HEK293 (cell line): Measurements from ENCODE around the gene TOR3A.

Experiments
- GLIS1 ChIP-seq: fragments of 450-650 bp; formaldehyde crosslinking; IDR thresholded peaks from 2 replicates; pipeline ENCODE4 v1.5.1; 2016; ENCODE audit warnings: missing biosample characterization, missing genetic modification characterization
- TRIM28 ChIP-seq: IDR thresholded peaks from 2 replicates; pipeline ENCODE4 v1.6.1; 2011; ENCODE audit warnings: low read length, control low read depth, borderline replicate concordance
- ZFP3 ChIP-seq: fragments of 450-650 bp; formaldehyde crosslinking; IDR thresholded peaks from 2 replicates; pipeline ENCODE4 v1.5.1; 2016; ENCODE audit warnings: low read depth, missing biosample characterization, missing genetic modification characterization
- ZFP69B ChIP-seq: fragments of 450-650 bp; formaldehyde crosslinking; IDR thresholded peaks from 2 replicates; pipeline ENCODE4 v1.5.1; 2016; ENCODE audit warnings: missing biosample characterization, missing genetic modification characterization
- ZNF292 ChIP-seq: fragments of 450-650 bp; formaldehyde crosslinking; IDR thresholded peaks from 2 replicates; pipeline ENCODE4 v1.5.1; 2016; ENCODE audit warnings: low read depth, missing biosample characterization, missing genetic modification characterization, borderline replicate concordance
- ZNF350 ChIP-seq: fragments of 450-650 bp; formaldehyde crosslinking; IDR thresholded peaks from 2 replicates; pipeline ENCODE4 v1.5.0; 2017; ENCODE audit warnings: missing biosample characterization, mild to moderate bottlenecking, missing genetic modification characterization
- ZNF558 ChIP-seq: fragments of 450-650 bp; formaldehyde crosslinking; IDR thresholded peaks from 2 replicates; pipeline ENCODE4 v1.5.1; 2016; ENCODE audit warnings: missing biosample characterization, missing genetic modification characterization
- TF ChIP-seq, protein P1 (sequence below): fragments of 450-650 bp; formaldehyde crosslinking; IDR thresholded peaks from 2 replicates; pipeline ENCODE4 v1.5.1; 2016; ENCODE audit warnings: missing biosample characterization, missing genetic modification characterization
- TF ChIP-seq, protein P2 (sequence below): fragments of 450-650 bp; formaldehyde crosslinking; conservative IDR thresholded peaks from 2 replicates; pipeline ENCODE4 v1.5.1; 2016; ENCODE audit warnings: low read depth, missing biosample characterization, missing genetic modification characterization
- TF ChIP-seq, protein P3 (sequence below): fragments of 450-650 bp; formaldehyde crosslinking; IDR thresholded peaks from 2 replicates; pipeline ENCODE4 v1.5.1; 2016; ENCODE audit warnings: missing biosample characterization, missing genetic modification characterization
- TF ChIP-seq, protein P4 (sequence below): fragments of 450-650 bp; formaldehyde crosslinking; conservative IDR thresholded peaks from 2 replicates; pipeline ENCODE4 v1.5.1; 2016; ENCODE audit warnings: low read depth, missing biosample characterization, missing genetic modification characterization

DNA sequence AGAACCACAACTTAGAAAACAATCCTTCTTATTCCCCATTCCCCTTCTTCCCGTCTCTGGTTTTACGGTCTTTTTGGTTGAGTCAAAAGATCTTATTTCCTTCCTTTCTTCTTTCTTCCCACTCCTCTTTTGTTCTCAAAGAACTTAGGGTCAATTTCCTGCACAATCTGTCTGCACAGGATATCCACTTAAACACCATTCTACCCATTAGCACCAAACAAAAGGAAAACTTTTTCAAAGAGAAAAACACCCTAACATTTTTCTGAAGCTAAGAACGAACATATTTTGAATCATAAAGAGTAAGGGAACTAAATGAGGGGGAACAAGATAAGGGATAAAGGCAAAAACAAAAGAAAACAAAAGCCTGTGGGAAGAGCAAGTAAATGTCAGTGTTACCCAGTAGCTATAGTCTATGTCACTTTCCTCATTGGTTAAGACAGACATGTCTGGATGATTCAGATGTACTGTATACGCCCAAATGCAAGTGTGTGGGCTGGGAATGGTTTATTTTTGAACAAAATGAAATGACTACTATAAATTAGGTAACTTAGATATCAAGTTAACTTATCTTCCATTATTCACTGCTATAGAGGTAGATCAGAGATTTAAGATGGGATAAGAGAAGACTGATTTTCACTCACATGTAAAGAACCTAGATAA, 59.9 kb downstream of the TOR3A start:
- TF ChIP-seq ZFP69B (tag by site-specific recombination) = no peak
- TF ChIP-seq, protein P1, sequence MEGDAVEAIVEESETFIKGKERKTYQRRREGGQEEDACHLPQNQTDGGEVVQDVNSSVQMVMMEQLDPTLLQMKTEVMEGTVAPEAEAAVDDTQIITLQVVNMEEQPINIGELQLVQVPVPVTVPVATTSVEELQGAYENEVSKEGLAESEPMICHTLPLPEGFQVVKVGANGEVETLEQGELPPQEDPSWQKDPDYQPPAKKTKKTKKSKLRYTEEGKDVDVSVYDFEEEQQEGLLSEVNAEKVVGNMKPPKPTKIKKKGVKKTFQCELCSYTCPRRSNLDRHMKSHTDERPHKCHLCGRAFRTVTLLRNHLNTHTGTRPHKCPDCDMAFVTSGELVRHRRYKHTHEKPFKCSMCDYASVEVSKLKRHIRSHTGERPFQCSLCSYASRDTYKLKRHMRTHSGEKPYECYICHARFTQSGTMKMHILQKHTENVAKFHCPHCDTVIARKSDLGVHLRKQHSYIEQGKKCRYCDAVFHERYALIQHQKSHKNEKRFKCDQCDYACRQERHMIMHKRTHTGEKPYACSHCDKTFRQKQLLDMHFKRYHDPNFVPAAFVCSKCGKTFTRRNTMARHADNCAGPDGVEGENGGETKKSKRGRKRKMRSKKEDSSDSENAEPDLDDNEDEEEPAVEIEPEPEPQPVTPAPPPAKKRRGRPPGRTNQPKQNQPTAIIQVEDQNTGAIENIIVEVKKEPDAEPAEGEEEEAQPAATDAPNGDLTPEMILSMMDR (tag by site-specific recombination) = no peak
- TF ChIP-seq, protein P2, sequence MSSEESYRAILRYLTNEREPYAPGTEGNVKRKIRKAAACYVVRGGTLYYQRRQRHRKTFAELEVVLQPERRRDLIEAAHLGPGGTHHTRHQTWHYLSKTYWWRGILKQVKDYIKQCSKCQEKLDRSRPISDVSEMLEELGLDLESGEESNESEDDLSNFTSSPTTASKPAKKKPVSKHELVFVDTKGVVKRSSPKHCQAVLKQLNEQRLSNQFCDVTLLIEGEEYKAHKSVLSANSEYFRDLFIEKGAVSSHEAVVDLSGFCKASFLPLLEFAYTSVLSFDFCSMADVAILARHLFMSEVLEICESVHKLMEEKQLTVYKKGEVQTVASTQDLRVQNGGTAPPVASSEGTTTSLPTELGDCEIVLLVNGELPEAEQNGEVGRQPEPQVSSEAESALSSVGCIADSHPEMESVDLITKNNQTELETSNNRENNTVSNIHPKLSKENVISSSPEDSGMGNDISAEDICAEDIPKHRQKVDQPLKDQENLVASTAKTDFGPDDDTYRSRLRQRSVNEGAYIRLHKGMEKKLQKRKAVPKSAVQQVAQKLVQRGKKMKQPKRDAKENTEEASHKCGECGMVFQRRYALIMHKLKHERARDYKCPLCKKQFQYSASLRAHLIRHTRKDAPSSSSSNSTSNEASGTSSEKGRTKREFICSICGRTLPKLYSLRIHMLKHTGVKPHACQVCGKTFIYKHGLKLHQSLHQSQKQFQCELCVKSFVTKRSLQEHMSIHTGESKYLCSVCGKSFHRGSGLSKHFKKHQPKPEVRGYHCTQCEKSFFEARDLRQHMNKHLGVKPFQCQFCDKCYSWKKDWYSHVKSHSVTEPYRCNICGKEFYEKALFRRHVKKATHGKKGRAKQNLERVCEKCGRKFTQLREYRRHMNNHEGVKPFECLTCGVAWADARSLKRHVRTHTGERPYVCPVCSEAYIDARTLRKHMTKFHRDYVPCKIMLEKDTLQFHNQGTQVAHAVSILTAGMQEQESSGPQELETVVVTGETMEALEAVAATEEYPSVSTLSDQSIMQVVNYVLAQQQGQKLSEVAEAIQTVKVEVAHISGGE (tag by site-specific recombination) = no peak
- TF ChIP-seq ZFP3 (tag by site-specific recombination) = no peak
- TF ChIP-seq, protein P3, sequence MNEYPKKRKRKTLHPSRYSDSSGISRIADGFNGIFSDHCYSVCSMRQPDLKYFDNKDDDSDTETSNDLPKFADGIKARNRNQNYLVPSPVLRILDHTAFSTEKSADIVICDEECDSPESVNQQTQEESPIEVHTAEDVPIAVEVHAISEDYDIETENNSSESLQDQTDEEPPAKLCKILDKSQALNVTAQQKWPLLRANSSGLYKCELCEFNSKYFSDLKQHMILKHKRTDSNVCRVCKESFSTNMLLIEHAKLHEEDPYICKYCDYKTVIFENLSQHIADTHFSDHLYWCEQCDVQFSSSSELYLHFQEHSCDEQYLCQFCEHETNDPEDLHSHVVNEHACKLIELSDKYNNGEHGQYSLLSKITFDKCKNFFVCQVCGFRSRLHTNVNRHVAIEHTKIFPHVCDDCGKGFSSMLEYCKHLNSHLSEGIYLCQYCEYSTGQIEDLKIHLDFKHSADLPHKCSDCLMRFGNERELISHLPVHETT (tag by site-specific recombination) = no peak
- TF ChIP-seq GLIS1 (tag by site-specific recombination) = no peak
- no peak for TF ChIP-seq ZNF292 (tag by site-specific recombination)
- TF ChIP-seq TRIM28 = no peak
- TF ChIP-seq ZNF350 = no peak
- no peak for TF ChIP-seq ZNF558 (tag by site-specific recombination)
- TF ChIP-seq, protein P4, sequence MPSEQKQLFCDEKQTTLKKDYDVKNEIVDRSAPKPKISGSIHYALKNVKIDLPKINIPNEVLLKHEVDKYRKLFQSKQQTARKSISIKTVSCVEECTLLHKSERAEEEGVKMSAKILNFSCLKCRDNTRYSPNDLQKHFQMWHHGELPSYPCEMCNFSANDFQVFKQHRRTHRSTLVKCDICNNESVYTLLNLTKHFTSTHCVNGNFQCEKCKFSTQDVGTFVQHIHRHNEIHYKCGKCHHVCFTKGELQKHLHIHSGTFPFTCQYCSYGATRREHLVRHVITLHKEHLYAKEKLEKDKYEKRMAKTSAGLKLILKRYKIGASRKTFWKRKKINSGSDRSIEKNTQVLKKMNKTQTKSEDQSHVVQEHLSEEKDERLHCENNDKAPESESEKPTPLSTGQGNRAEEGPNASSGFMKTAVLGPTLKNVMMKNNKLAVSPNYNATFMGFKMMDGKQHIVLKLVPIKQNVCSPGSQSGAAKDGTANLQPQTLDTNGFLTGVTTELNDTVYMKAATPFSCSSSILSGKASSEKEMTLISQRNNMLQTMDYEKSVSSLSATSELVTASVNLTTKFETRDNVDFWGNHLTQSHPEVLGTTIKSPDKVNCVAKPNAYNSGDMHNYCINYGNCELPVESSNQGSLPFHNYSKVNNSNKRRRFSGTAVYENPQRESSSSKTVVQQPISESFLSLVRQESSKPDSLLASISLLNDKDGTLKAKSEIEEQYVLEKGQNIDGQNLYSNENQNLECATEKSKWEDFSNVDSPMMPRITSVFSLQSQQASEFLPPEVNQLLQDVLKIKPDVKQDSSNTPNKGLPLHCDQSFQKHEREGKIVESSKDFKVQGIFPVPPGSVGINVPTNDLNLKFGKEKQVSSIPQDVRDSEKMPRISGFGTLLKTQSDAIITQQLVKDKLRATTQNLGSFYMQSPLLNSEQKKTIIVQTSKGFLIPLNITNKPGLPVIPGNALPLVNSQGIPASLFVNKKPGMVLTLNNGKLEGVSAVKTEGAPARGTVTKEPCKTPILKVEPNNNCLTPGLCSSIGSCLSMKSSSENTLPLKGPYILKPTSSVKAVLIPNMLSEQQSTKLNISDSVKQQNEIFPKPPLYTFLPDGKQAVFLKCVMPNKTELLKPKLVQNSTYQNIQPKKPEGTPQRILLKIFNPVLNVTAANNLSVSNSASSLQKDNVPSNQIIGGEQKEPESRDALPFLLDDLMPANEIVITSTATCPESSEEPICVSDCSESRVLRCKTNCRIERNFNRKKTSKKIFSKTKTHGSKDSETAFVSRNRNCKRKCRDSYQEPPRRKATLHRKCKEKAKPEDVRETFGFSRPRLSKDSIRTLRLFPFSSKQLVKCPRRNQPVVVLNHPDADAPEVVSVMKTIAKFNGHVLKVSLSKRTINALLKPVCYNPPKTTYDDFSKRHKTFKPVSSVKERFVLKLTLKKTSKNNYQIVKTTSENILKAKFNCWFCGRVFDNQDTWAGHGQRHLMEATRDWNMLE (tag by site-specific recombination) = no peak
